Stimulated activated naive CD8-positive, alpha-beta T cell treated with anti-CD3 and anti-CD28 coated beads, Interleukin-15, Interleukin-2, amounts not matched to agents 100 ng/mL and 50 ng/mL, for 24 hours (primary cell): ENCODE data around the gene TSPAN15.

Experiments
- H3K27ac Mint-ChIP-seq: one replicate; pipeline ENCODE4 v1.8.0; 2021; ENCODE audit warnings: mild to moderate bottlenecking, mixed read lengths
- H3K27me3 Mint-ChIP-seq: one replicate; pipeline ENCODE4 v1.8.0; 2021; ENCODE audit warnings: mixed read lengths
- H3K36me3 Mint-ChIP-seq: one replicate; pipeline ENCODE4 v1.8.0; 2021; ENCODE audit warnings: low read depth, mixed read lengths
- H3K4me1 Mint-ChIP-seq: one replicate; pipeline ENCODE4 v1.8.0; 2021; ENCODE audit warnings: low read depth, mixed read lengths
- H3K4me3 Mint-ChIP-seq: one replicate; pipeline ENCODE4 v1.8.0; 2021; ENCODE audit warnings: mild to moderate bottlenecking, mixed read lengths
- H3K9me3 Mint-ChIP-seq: one replicate; pipeline ENCODE4 v1.8.0; 2021; ENCODE audit warnings: mixed read lengths

Gene TSPAN15

DNA sequence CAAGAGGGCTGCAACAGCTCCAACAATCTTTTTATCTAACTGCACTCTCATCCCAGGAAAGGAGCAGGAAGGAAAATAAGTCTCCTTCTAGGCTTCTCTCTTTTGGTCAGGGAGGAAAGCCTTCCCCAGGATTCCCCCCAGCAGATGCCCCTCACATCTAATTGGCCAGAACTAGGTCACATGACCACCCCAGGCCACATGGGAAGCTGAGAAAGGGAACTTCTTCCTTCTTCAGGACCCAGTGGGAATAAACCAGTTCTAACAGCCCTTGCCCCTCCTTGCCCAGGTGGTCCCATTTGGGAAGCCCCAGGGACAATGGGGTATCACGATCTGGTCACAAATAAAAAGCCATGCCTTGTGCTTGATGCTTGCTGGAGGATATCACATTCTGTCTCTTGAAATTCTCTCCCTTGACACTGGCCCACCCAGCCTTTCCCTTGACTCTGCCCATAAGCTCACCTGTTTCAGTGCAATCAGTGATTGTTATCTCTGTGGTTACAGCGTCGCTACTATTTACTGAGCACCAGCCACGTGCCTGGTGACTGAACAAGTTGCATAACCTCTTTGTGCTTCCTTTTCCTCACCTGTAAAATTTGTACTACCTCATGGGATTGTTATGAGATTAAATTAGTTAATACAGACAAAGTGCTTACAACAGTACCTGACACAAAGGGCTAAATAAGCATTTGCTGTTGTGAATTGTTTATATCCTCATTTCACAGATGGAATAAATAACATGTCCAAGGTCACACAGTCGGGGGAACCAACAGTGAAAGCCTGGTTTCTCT is 25.6 kb upstream of the TSPAN15 start:
- Mint-ChIP-seq H3K27me3 (no peaks in the 10 kb centered on the region), H3K36me3 (no peaks in the 10 kb centered on the region), H3K27ac (no peak overlapping the region), H3K4me3 (no peak overlapping the region), H3K4me1 (peaks cover 36% of the 10 kb centered on the region), H3K9me3 (no peaks in the 10 kb centered on the region)

DNA sequence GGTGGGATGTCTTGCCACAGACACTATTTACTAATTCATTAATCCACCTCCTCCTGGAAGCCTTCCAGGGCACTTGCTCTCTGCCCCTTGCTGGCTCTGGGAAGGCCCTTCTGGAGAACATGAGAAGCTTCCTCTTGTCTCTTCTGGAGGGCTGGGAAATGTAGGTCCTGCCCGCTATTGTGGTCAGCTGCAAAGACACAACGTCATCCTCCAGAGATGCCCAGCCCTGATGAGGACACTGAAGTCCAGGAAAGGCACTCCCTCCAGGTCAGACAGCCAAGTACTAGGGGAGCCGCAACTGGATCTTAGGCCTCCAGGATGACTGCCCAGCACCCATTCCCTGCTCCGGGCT is 24.9 kb upstream of the TSPAN15 start:
- H3K4me1 Mint-ChIP-seq, result peaks cover 36% of the 10 kb centered on the region
- H3K9me3 Mint-ChIP-seq, result no peaks in the 10 kb centered on the region
- no peaks in the 10 kb centered on the region for H3K27me3 Mint-ChIP-seq

DNA sequence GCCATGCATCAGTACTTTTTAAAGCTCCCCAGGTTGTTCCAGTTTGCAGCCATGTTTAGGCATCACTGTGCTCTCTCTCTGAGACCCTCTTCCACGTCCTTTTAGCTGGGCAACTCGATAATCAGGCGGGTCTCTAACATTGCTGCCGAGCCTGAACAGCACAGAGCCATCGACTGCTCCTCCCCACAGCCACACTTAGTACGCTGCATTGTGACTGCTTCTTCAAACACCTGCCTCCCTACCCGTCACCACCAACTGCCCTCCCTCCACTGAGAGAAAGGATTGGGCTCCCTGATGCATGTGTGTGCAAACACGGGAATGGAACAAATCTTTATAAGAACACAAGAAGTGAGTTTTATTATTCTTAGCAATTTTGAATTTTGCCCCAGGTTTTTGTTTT is 23.1 kb upstream of the TSPAN15 start:
- H3K4me3 Mint-ChIP-seq, result no peak overlapping the region
- H3K9me3 Mint-ChIP-seq, result no peaks in the 10 kb centered on the region
- peaks cover 36% of the 10 kb centered on the region for H3K4me1 Mint-ChIP-seq
- no peaks in the 10 kb centered on the region for H3K27me3 Mint-ChIP-seq
- no peaks in the 10 kb centered on the region for H3K36me3 Mint-ChIP-seq
- no peak overlapping the region for H3K27ac Mint-ChIP-seq

More for the DNA sequence above, 24.9 kb upstream of the TSPAN15 start:
- Mint-ChIP-seq H3K36me3 (no peaks in the 10 kb centered on the region), H3K27ac (no peak overlapping the region), H3K4me3 (no peak overlapping the region)

DNA sequence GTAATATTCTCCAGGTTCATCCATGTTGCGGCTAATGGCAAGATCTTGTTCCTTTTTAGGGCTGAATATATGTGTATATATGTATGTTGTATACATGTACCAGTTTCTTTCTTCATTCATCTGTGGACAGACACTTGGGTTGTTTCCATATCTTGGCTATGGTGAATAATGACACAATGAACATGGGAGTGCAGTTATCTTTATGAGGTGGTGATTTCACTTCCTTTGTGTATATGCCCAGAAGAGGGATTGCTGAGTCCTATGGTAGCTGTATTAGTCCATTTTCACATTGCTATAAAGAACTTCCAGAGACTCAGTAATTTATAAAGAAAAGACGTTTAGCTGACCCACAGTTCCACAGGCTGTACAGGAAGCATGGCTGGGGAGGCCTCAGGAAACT is 17.1 kb upstream of the TSPAN15 start:
- Mint-ChIP-seq H3K27me3 (peaks cover 4% of the 10 kb centered on the region), H3K27ac (no peak overlapping the region), H3K9me3 (no peaks in the 10 kb centered on the region), H3K4me1 (no peaks in the 10 kb centered on the region), H3K4me3 (no peak overlapping the region), H3K36me3 (no peaks in the 10 kb centered on the region)

GRCh38 chr10:69434926-69435325 is 16.3 kb upstream of the TSPAN15 start:
- H3K4me1 Mint-ChIP-seq, result no peaks in the 10 kb centered on the region
- no peak overlapping the region for H3K27ac Mint-ChIP-seq
- no peak overlapping the region for H3K4me3 Mint-ChIP-seq
- peaks cover 4% of the 10 kb centered on the region for H3K27me3 Mint-ChIP-seq
- H3K36me3 Mint-ChIP-seq, result no peaks in the 10 kb centered on the region
- H3K9me3 Mint-ChIP-seq, result no peaks in the 10 kb centered on the region

- H3K4me1 Mint-ChIP-seq, result no peaks in the 10 kb centered on the region
- peaks cover 4% of the 10 kb centered on the region for H3K27me3 Mint-ChIP-seq
- no peak overlapping the region for H3K4me3 Mint-ChIP-seq
- no peaks in the 10 kb centered on the region for H3K36me3 Mint-ChIP-seq
- no peak overlapping the region for H3K27ac Mint-ChIP-seq
- no peaks in the 10 kb centered on the region for H3K9me3 Mint-ChIP-seq
These were observed 15.2 kb upstream of the TSPAN15 start for GRCh38 chr10:69435966-69436520.

- peaks cover 4% of the 10 kb centered on the region for H3K27me3 Mint-ChIP-seq
- H3K4me1 Mint-ChIP-seq, result no peaks in the 10 kb centered on the region
- H3K36me3 Mint-ChIP-seq, result no peaks in the 10 kb centered on the region
- H3K9me3 Mint-ChIP-seq, result no peaks in the 10 kb centered on the region
- H3K4me3 Mint-ChIP-seq, result no peak overlapping the region
- no peak overlapping the region for H3K27ac Mint-ChIP-seq
These were observed 13.7 kb upstream of the TSPAN15 start for GRCh38 chr10:69437321-69438259.

DNA sequence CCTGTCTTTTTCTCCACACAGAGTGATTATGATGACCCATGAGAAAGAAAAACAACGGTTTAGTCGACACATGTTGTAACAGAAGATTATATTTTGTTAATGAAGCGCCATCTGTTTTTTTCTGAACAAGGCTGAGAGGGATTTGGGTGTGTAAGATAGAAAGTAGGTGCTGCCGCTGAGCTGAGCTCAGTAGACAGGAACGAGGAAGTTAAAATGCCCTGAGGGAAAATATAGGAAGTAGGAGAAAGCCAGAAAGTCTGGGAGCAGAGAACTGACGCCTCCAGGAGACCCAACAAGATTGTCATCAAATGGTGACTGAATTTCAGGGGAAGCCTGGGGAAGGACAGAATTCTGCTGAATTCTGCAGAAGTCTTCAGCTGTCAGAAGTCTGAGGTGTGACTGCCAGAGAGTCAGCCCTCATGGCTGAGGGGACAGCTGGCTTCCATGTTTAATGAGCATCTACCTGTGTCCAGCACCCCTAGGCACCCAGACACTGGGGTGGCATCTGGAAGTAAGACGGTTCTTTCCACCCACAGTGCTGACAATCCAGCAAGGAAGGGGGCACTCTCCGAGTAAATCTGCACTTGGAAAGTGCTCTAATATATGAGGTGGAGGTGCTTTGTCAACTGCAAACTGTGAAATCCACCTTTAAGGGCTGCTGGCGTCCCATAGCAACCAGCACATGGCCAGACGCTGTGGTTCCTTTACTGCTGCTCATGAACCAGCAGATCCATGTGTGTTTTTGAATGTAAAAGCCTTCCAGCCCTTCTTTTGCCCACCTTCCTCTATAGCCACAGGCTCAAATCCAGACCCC is 12.5 kb upstream of the TSPAN15 start:
- Mint-ChIP-seq H3K27ac (no peak overlapping the region), H3K27me3 (peaks cover 4% of the 10 kb centered on the region), H3K36me3 (no peaks in the 10 kb centered on the region), H3K4me1 (no peaks in the 10 kb centered on the region), H3K9me3 (no peaks in the 10 kb centered on the region), H3K4me3 (no peak overlapping the region)

GRCh38 chr10:69439350-69439739 is 11.9 kb upstream of the TSPAN15 start:
- H3K27me3 Mint-ChIP-seq, result peaks cover 4% of the 10 kb centered on the region

DNA sequence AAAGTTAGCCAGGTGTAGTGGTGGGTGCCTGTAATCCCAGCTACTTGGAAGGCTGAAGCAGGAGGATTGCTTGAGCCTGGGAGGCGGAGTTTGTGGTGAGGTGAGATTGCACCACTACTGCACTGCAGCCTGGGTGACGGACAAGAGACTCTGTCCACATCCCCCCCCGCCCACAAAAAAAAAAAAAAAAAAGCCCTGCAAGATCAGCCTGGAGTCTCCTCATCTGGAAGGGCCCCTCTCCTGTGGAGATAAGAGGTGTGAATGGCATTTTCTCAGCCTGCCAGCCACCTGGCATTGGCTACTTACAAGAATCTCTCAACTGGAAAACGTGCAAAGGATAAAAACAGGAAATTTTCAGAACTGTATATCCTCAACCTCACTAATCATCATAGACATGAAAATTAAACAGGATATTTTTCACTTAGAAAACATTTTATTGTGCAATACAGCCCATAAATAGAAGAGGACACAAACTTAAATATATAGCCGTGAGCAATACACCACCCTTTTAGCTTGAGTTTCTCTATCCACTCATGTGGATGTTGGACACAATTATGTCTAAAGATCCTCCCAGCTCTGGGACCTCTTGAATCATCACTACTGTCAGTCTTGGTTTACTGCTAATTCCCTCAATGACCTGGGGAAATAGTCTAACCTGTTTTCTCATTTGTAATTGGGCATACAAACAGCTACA is 11.3 kb upstream of the TSPAN15 start:
- no peaks in the 10 kb centered on the region for H3K9me3 Mint-ChIP-seq
- no peaks in the 10 kb centered on the region for H3K36me3 Mint-ChIP-seq
- H3K27ac Mint-ChIP-seq, result no peak overlapping the region
- H3K27me3 Mint-ChIP-seq, result peaks cover 4% of the 10 kb centered on the region
- no peaks in the 10 kb centered on the region for H3K4me1 Mint-ChIP-seq
- H3K4me3 Mint-ChIP-seq, result no peak overlapping the region

More at GRCh38 chr10:69439350-69439739, 11.9 kb upstream of the TSPAN15 start:
- no peak overlapping the region for H3K27ac Mint-ChIP-seq
- no peaks in the 10 kb centered on the region for H3K4me1 Mint-ChIP-seq
- H3K9me3 Mint-ChIP-seq, result no peaks in the 10 kb centered on the region
- no peak overlapping the region for H3K4me3 Mint-ChIP-seq
- H3K36me3 Mint-ChIP-seq, result no peaks in the 10 kb centered on the region

GRCh38 chr10:69443354-69443753 is 7.9 kb upstream of the TSPAN15 start:
- Mint-ChIP-seq H3K4me1 (no peaks in the 10 kb centered on the region), H3K36me3 (no peaks in the 10 kb centered on the region), H3K27me3 (no peaks in the 10 kb centered on the region), H3K4me3 (no peak overlapping the region), H3K27ac (no peak overlapping the region), H3K9me3 (no peaks in the 10 kb centered on the region)

DNA sequence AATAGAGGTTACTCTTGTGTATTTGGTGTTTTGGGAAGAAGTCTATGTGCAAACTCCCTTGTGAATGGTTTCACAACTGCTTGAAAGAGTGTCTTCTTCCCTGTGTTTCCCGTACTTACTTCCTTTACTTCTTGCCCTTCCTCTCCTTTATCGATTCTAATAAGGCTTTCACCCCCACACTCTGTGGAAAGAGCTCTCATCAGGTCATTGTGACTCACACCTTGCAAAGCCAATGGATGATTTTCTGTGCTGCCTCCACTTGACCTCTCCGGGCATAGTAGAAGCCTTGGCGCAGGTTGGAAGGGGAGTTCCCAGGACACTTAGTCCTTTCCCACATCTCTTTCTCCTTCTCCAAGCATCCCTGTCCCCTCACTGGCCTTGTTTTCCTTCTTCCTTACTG is 6.2 kb upstream of the TSPAN15 start:
- H3K4me3 Mint-ChIP-seq, result no peak overlapping the region
- H3K9me3 Mint-ChIP-seq, result no peaks in the 10 kb centered on the region
- peaks cover 4% of the 10 kb centered on the region for H3K27me3 Mint-ChIP-seq
- H3K4me1 Mint-ChIP-seq, result no peaks in the 10 kb centered on the region
- no peaks in the 10 kb centered on the region for H3K36me3 Mint-ChIP-seq
- H3K27ac Mint-ChIP-seq, result no peak overlapping the region

DNA sequence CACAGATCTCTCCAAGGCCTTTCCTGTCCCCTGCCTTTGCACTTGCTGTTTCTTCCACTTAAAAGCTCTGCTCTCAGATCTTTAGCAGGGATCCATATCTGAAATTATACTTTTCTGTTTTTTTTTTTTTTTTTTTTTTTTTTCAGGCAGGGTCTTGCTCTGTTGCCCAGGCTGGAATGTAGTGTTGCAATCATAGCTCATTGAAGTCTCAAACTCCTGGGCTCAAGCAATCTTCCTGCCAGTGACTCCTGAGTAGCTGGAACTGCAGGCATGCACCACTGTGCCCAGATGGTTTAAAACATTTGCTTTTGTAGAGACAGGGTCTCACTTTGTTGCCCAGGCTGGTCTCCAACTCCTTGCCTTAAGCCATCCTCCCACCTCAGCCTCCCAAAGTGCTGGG is 5.0 kb upstream of the TSPAN15 start:
- H3K9me3 Mint-ChIP-seq, result no peaks in the 10 kb centered on the region
- H3K27ac Mint-ChIP-seq, result no peak overlapping the region
- H3K4me3 Mint-ChIP-seq, result no peak overlapping the region
- no peaks in the 10 kb centered on the region for H3K36me3 Mint-ChIP-seq
- peaks cover 6% of the 10 kb centered on the region for H3K4me1 Mint-ChIP-seq
- H3K27me3 Mint-ChIP-seq, result peaks cover 4% of the 10 kb centered on the region

- Mint-ChIP-seq H3K36me3 (no peaks in the 10 kb centered on the region), H3K27me3 (peaks cover 4% of the 10 kb centered on the region)
These were observed 4.6 kb upstream of the TSPAN15 start for GRCh38 chr10:69446650-69447151.

More at GRCh38 chr10:69446650-69447151, 4.6 kb upstream of the TSPAN15 start:
- Mint-ChIP-seq H3K27ac (no peak overlapping the region), H3K4me3 (no peak overlapping the region), H3K4me1 (peaks cover 7% of the 10 kb centered on the region), H3K9me3 (no peaks in the 10 kb centered on the region)
